ENCODE measurements around the gene RGS7BP.

GRCh38 chr5:64646169-64646568 is 140.4 kb downstream of the RGS7BP start:
- TF ChIP-seq EZH2 (IDR thresholded peaks at IDR 0.05; ENCODE audit: insufficient read depth, poor library complexity, severe bottlenecking) (no peak), EZH2phosphoT487 (IDR thresholded peaks at IDR 0.05; ENCODE audit: insufficient read depth, low read depth) (no peak)
